CD8-positive, alpha-beta memory T cell (primary cell): ENCODE data around the gene ALPK1. TPM values are rescaled to one million over a fixed set of nuclear protein-coding genes. Genes with fewer than 3 reads are reported as not detected.
A peak's percentile ranks its signal among the peaks of the same experiment; 100 is the strongest.

Experiments
- CTCF ChIA-PET: fragments of 350-600 bp; sonication (Branson Sonifier 250); formaldehyde crosslinking; loops from one replicate; lab custom pipeline; 2021; ENCODE audit warnings: antibody characterized with exemption; lab: Charles Lee
- POLR2A ChIA-PET: fragments of 350-600 bp; sonication (Branson Sonifier 250); formaldehyde crosslinking; loops from one replicate; lab custom pipeline; 2021; ENCODE audit warnings: antibody characterized with exemption; lab: Charles Lee
- DNase-seq, 5 donors: peaks; one replicate each; pipeline versions ENCODE4 v3.0.0 to v3.0.0-alpha.2; 2020 to 2022; ENCODE audit warnings: mixed read lengths in 1 of 5
- H3K27ac ChIP-seq: one replicate; pipeline ENCODE4 v1.7.0; 2013; ENCODE audit warnings: low read depth, mild to moderate bottlenecking, low read length, moderate library complexity
- H3K27me3 ChIP-seq: 2 replicates; pipeline ENCODE4 v1.7.0; 2013; ENCODE audit warnings: low read length, mild to moderate bottlenecking; ENCODE audit not compliant: insufficient read depth, poor library complexity, severe bottlenecking
- H3K36me3 ChIP-seq: 2 replicates; pipeline ENCODE4 v1.7.0; 2013; ENCODE audit warnings: mild to moderate bottlenecking, low read length, moderate library complexity; ENCODE audit not compliant: insufficient read depth
- H3K4me1 ChIP-seq: 2 replicates; pipeline ENCODE4 v1.7.0; 2013; ENCODE audit warnings: mild to moderate bottlenecking, low read length, moderate library complexity; ENCODE audit not compliant: insufficient read depth
- H3K4me3 ChIP-seq: 2 replicates; pipeline ENCODE4 v1.7.0; 2013; ENCODE audit warnings: mild to moderate bottlenecking, low read length
- H3K9me3 ChIP-seq: 2 replicates; pipeline ENCODE4 v1.7.0; 2013; ENCODE audit warnings: mild to moderate bottlenecking, low read length
- H3K27ac Mint-ChIP-seq, 8 donors: one replicate each; pipeline ENCODE4 v1.8.0; 2020 to 2021; ENCODE audit warnings: mixed read lengths in 8 of 8, mild to moderate bottlenecking in 6 of 8, inconsistent platforms in 3 of 8, moderate library complexity in 3 of 8
- H3K27me3 Mint-ChIP-seq, 2 donors: one replicate each; pipeline ENCODE4 v1.8.0; 2020 to 2021; ENCODE audit warnings: mixed read lengths in 2 of 2, mild to moderate bottlenecking in 1 of 2, moderate library complexity in 1 of 2
- H3K36me3 Mint-ChIP-seq, 3 donors: one replicate each; pipeline ENCODE4 v1.8.0; 2020 to 2021; ENCODE audit warnings: mixed read lengths in 3 of 3, inconsistent platforms in 1 of 3, mild to moderate bottlenecking in 1 of 3
- H3K4me1 Mint-ChIP-seq, 3 donors: one replicate each; pipeline ENCODE4 v1.8.0; 2020 to 2021; ENCODE audit warnings: mixed read lengths in 3 of 3, inconsistent platforms in 1 of 3, mild to moderate bottlenecking in 1 of 3
- H3K4me3 Mint-ChIP-seq, 7 donors: one replicate each; pipeline ENCODE4 v1.8.0; 2020 to 2021; ENCODE audit warnings: mixed read lengths in 7 of 7, mild to moderate bottlenecking in 6 of 7, moderate library complexity in 4 of 7, inconsistent platforms in 2 of 7
- H3K9me3 Mint-ChIP-seq, 5 donors: one replicate each; pipeline ENCODE4 v1.8.0; 2020 to 2022; ENCODE audit warnings: mixed read lengths in 5 of 5, mild to moderate bottlenecking in 3 of 5, moderate library complexity in 2 of 5, inconsistent platforms in 1 of 5
- polyA plus RNA-seq: library from polyadenylated mRNA; unstranded; fragments of 300-500 nt; fragmentation: Illumina TruSeq; gene quantifications from one replicate; pipeline ENCODE4 v1.2.3, GENCODE V29; 2021
- total RNA-seq, 2 experiments: library from RNA; stranded (reverse); gene quantifications; one replicate each; pipeline ENCODE4 v1.2.3, GENCODE V29; 2021

The ALPK1 gene
- total and polyA plus RNA-seq, 3 experiments from 2014 or later = 1.1 to 3.1 (median 2.5) TPM

DNA sequence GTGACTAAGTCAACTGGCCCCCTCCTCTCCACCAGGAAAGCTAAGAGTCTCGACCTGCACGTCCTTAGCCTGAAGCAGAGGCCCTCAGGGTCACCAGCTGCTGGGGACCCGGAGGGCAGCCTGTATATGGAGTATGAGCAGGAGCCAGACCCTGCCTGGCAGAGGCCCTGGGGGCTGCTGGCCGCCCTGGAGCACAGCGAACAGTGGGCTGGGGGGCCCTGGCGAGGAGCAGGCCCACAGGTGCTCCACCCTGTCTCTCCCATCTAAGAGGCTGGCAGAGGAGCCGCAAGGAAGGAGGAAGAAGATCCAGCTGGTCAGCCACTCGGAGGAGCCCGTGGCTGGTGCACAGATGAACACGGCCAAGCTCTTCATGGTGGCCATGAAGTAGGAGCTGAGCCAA lies 61.2 kb downstream of the ALPK1 start:
- no peaks in the 10 kb centered on the region for H3K27me3 ChIP-seq
- H3K9me3 ChIP-seq = no peaks in the 10 kb centered on the region
- ChIA-PET CTCF (no interaction called here), POLR2A (no interaction called here)
- peaks cover 8 to 17% of the 10 kb centered on the region in 2 donors for H3K27me3 Mint-ChIP-seq
- no peak overlapping the region for H3K4me3 Mint-ChIP-seq
- H3K4me1 ChIP-seq = no peaks in the 10 kb centered on the region
- no peak overlapping the region for H3K27ac Mint-ChIP-seq
- no peak for DNase-seq
- H3K4me1 Mint-ChIP-seq = no peaks in the 10 kb centered on the region
- no peak overlapping the region for H3K27ac ChIP-seq
- no peak overlapping the region for H3K4me3 ChIP-seq
- H3K36me3 ChIP-seq = no peaks in the 10 kb centered on the region
- H3K9me3 Mint-ChIP-seq = peaks cover 3 to 21% (median 17%) of the 10 kb centered on the region in 5 donors
- H3K36me3 Mint-ChIP-seq = peaks cover 0 to 28% (median 10%) of the 10 kb centered on the region in 3 donors

DNA sequence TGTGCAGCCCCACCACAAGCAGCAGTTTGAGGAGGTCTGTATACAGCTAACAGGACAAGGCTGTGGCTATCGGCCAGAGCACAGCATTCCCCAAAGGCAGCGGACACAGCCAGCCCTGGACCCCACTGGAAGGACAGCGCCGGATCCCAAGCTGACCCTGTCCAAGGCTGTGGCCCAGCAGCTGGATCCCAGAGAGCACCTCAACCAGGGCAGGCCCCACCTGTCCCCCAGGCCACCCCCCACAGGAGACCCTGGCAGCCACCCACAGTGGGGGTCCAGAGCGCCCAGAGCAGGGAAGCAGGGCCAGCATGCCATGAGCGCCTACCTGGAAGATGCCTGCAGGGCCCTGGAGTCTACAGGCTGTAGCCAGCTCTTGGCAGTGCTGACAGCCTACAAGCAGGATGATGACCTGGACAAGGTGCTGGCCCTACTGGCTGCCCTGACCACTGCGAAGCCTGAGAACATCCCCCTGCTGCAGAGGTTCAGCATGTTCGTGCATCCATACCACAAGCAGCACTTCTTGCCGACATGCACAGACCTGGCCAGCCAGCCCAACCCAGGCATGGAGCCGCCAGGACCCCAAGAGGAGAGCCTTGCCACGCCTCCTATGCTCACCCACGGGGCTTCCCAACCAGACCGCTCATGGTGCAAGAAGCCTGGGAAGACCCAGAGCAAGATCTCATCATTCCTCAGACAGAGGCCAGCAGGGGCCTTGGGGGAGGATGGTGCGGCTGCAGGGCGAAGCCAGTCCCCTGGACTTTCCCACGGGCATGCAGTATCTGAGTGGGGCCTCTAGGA lies 62.0 kb downstream of the ALPK1 start:
- POLR2A ChIA-PET = no interaction called here
- H3K36me3 ChIP-seq = no peaks in the 10 kb centered on the region
- H3K27ac ChIP-seq = no peak overlapping the region
- Mint-ChIP-seq H3K36me3 (peaks cover 0 to 30% (median 10%) of the 10 kb centered on the region in 3 donors), H3K4me3 (no peak overlapping the region), H3K4me1 (no peaks in the 10 kb centered on the region), H3K27ac (no peak overlapping the region), H3K9me3 (peaks cover 4 to 25% (median 18%) of the 10 kb centered on the region in 5 donors), H3K27me3 (peaks cover 8 to 17% of the 10 kb centered on the region in 2 donors)
- H3K4me1 ChIP-seq = no peaks in the 10 kb centered on the region
- no peaks in the 10 kb centered on the region for H3K27me3 ChIP-seq
- H3K4me3 ChIP-seq = no peak overlapping the region
- DNase-seq = no peak
- no peaks in the 10 kb centered on the region for H3K9me3 ChIP-seq
- CTCF ChIA-PET = no interaction called here

DNA sequence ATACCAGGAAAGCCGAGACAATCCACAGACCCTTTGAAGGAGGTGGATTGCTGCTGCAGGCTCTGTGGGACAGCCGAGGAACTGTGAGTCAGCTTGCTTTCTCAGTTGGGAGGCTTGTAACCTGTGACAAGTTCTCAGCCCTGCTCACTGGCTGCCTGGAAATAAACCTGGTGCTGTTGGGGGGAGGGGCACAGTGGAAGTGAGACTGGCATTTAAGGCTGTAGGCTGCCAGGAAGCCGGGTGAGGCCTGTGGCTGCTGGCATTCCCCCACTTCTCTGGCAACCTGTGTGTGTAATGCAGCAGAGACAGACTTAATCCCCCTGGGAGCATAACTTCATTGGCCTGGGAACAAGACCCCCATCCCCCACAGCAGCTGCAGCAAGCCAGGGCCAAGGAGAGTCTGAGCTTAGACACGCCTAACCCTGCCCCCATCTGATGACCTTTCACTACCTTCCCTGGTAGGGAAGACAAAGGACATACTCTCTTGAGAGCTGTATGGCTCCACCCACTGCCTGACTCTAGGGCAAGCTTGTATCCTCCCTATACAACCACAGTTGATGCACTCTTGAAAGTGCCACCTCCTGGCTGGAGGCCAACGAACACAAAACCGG lies 64.1 kb downstream of the ALPK1 start:
- H3K9me3 Mint-ChIP-seq = peaks cover 16 to 40% (median 20%) of the 10 kb centered on the region in 5 donors

DNA sequence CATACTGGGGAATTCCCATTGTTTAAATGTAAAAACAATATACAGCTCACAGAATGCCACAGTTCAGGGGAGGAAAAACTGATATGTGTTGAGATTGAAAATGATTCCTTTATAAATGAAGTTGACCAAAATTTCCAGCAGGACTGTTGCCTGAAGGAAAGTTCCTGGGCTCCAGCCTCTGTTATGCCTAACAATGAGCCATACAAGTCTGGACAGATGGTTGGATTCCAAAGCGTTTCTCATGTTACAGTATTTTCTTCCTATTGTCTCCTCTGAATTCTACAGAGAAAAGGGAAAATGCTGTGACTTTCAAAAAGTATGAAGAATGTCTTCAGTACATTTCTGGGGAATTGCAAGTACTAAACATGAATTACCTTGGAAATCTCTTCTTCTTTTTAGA lies 73.3 kb downstream of the ALPK1 start:
- Histone ChIP-seq H3K9me3 (no peaks in the 10 kb centered on the region), H3K27ac (no peak overlapping the region), H3K4me1 (no peaks in the 10 kb centered on the region), H3K36me3 (no peaks in the 10 kb centered on the region), H3K4me3 (no peak overlapping the region), H3K27me3 (no peaks in the 10 kb centered on the region)
- H3K36me3 Mint-ChIP-seq = no peaks in the 10 kb centered on the region
- no peak overlapping the region for H3K4me3 Mint-ChIP-seq
- CTCF ChIA-PET = no interaction called here
- H3K4me1 Mint-ChIP-seq = no peaks in the 10 kb centered on the region
- peaks cover 0 to 1% of the 10 kb centered on the region in 2 donors for H3K27me3 Mint-ChIP-seq
- peaks cover 0 to 10% (median 7%) of the 10 kb centered on the region in 5 donors for H3K9me3 Mint-ChIP-seq
- H3K27ac Mint-ChIP-seq = no peak overlapping the region
- POLR2A ChIA-PET = no interaction called here
- no peak for DNase-seq

More for the DNA sequence above, 64.1 kb downstream of the ALPK1 start:
- no peak overlapping the region for H3K27ac ChIP-seq
- POLR2A ChIA-PET = no interaction called here
- peaks cover 8 to 17% of the 10 kb centered on the region in 2 donors for H3K27me3 Mint-ChIP-seq
- no peaks in the 10 kb centered on the region for H3K36me3 ChIP-seq
- no peak overlapping the region for H3K27ac Mint-ChIP-seq
- H3K4me3 ChIP-seq = no peak overlapping the region
- no peaks in the 10 kb centered on the region for H3K4me1 Mint-ChIP-seq
- H3K4me3 Mint-ChIP-seq = no peak overlapping the region
- CTCF ChIA-PET = no interaction called here
- no peaks in the 10 kb centered on the region for H3K9me3 ChIP-seq
- H3K4me1 ChIP-seq = no peaks in the 10 kb centered on the region
- peaks cover 0 to 30% (median 4%) of the 10 kb centered on the region in 3 donors for H3K36me3 Mint-ChIP-seq
- no peak for DNase-seq
- H3K27me3 ChIP-seq = no peaks in the 10 kb centered on the region

DNA sequence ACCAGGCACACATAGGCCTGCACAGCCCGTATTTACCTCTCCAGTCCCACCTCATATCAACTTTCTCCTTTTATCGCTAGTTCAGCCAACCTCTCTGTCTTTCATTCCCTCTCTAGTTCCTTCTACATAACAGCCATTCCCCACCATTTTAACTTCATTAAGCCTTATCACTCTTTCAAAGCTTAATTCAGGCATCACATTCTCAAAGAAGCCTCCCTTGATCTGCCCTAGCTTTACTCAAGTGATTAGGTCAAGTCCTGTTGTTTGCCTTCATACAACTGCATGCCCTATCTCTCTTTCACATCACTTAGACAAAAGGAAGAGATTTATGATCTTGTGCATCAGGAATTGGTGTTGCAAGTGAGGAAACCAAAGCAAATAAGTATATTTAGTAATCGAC lies 74.2 kb downstream of the ALPK1 start:
- Histone ChIP-seq H3K9me3 (no peaks in the 10 kb centered on the region), H3K36me3 (no peaks in the 10 kb centered on the region), H3K4me3 (no peak overlapping the region), H3K27ac (no peak overlapping the region), H3K27me3 (no peaks in the 10 kb centered on the region), H3K4me1 (no peaks in the 10 kb centered on the region)
- ChIA-PET POLR2A (no interaction called here), CTCF (no interaction called here)
- Mint-ChIP-seq H3K27ac (peak overlapping the region in 1 of 8 donors; percentile 6), H3K4me3 (no peak overlapping the region), H3K36me3 (no peaks in the 10 kb centered on the region), H3K9me3 (peaks cover 0 to 5% (median 2%) of the 10 kb centered on the region in 5 donors), H3K27me3 (peaks cover 0 to 1% of the 10 kb centered on the region in 2 donors), H3K4me1 (no peaks in the 10 kb centered on the region)
- DNase-seq = no peak

DNA sequence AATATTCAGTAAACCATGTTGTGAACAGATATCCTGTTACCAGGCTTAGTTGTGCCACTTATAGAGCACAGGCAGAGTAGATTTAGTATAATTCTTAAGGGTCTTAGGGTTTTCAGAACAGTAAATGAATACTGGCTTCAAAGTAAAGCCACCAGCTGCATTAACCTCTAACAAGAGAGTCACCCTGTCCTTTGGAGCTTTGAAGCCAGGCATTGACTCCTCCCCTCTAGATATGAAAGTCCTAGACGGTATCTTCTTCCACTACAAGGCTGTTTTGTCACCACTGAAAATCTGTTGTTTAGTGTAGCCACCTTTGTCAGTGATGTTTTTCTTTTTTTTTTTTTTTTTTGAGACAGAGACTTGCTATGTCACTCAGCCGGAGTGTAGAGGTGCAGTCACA lies 77.7 kb downstream of the ALPK1 start:
- no peak for DNase-seq
- Mint-ChIP-seq H3K36me3 (peaks cover 0 to 15% (median 4%) of the 10 kb centered on the region in 3 donors), H3K9me3 (no peaks in the 10 kb centered on the region), H3K4me3 (no peak overlapping the region), H3K27me3 (no peaks in the 10 kb centered on the region), H3K27ac (no peak overlapping the region), H3K4me1 (no peaks in the 10 kb centered on the region)
- ChIA-PET CTCF (no interaction called here), POLR2A (no interaction called here)
- H3K27ac ChIP-seq = no peak overlapping the region
- no peaks in the 10 kb centered on the region for H3K4me1 ChIP-seq
- H3K36me3 ChIP-seq = no peaks in the 10 kb centered on the region
- H3K9me3 ChIP-seq = no peaks in the 10 kb centered on the region
- no peak overlapping the region for H3K4me3 ChIP-seq
- H3K27me3 ChIP-seq = no peaks in the 10 kb centered on the region

DNA sequence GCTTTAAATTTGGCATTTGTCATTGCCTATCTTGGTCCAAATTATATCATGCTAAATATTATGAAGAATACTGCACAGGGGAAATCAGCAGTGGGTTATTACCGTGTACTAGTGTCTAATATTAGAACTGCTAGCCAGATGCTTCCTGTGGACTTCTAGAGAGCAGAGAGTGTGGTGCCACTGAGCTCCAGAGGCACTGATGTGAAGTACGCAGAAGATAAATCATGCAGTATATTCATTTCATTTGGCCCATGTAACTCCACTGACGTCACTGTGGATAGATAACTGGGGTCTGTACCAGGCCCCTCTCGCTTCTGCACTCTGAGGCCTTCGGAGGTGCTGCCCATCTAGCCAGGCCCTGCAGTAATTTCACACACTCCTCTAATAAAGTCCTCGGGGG lies 80.0 kb downstream of the ALPK1 start:
- CTCF ChIA-PET = interaction anchor here (1.3 kb wide), 1 partner anchor 8 kb away, joined by 4 read pairs; no protein-coding TSS in a partner anchor
- H3K27me3 Mint-ChIP-seq = no peaks in the 10 kb centered on the region
- no peak for DNase-seq
- no peaks in the 10 kb centered on the region for H3K9me3 ChIP-seq
- no peak overlapping the region for H3K4me3 Mint-ChIP-seq
- H3K4me3 ChIP-seq = no peak overlapping the region
- H3K27me3 ChIP-seq = no peaks in the 10 kb centered on the region
- no peaks in the 10 kb centered on the region for H3K4me1 Mint-ChIP-seq
- POLR2A ChIA-PET = no interaction called here
- H3K36me3 ChIP-seq = no peaks in the 10 kb centered on the region
- H3K4me1 ChIP-seq = no peaks in the 10 kb centered on the region
- H3K27ac Mint-ChIP-seq = no peak overlapping the region
- H3K36me3 Mint-ChIP-seq = peaks cover 0 to 17% (median 10%) of the 10 kb centered on the region in 3 donors
- H3K9me3 Mint-ChIP-seq = no peaks in the 10 kb centered on the region
- H3K27ac ChIP-seq = no peak overlapping the region

DNA sequence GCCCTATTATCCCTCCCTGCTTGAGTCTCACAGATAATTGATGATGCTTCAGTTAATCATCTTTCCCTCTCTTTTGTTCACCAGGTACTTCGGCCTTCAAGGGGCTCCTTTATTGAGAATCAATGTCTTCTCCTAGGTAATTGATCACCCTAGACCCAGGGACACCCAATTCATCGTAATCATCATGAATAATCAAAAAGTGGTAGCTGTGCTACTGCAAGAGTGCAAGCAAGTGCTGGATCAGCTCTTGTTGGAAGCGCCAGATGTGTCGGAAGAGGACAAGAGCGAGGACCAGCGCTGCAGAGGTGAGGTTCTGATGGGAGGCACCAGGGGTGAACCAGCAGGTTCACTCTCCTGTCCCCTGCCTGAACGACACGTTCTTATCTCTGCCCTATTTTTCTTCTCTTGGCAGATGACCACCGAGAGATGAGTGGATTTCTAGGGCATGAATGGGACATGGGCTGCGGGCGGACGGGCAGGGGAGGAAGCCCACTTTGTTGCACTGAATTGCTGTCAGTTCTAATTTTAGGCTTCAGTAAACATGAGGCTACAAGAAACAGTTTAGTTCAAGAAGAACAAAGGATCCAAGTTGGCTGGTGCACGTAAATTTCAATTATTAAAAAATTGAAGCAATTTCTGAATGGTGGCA lies 80.5 kb downstream of the ALPK1 start:
- Mint-ChIP-seq H3K36me3 (peaks cover 0 to 18% (median 15%) of the 10 kb centered on the region in 3 donors), H3K4me1 (no peaks in the 10 kb centered on the region), H3K9me3 (no peaks in the 10 kb centered on the region), H3K27ac (peak overlapping the region in 1 of 8 donors; percentile 1), H3K4me3 (no peak overlapping the region), H3K27me3 (no peaks in the 10 kb centered on the region)
- Histone ChIP-seq H3K36me3 (no peaks in the 10 kb centered on the region), H3K27me3 (no peaks in the 10 kb centered on the region), H3K9me3 (no peaks in the 10 kb centered on the region), H3K4me3 (no peak overlapping the region), H3K4me1 (no peaks in the 10 kb centered on the region), H3K27ac (no peak overlapping the region)
- no peak for DNase-seq
- ChIA-PET POLR2A (no interaction called here), CTCF (no interaction called here)
